ENCODE data around the gene DEUP1. TPM values are rescaled to one million over a fixed set of nuclear protein-coding genes. Genes with fewer than 3 reads are reported as not detected.

Gene DEUP1
- polyA plus RNA-seq (2012; ENCODE audit: insufficient read length, low read depth): not detected

DNA sequence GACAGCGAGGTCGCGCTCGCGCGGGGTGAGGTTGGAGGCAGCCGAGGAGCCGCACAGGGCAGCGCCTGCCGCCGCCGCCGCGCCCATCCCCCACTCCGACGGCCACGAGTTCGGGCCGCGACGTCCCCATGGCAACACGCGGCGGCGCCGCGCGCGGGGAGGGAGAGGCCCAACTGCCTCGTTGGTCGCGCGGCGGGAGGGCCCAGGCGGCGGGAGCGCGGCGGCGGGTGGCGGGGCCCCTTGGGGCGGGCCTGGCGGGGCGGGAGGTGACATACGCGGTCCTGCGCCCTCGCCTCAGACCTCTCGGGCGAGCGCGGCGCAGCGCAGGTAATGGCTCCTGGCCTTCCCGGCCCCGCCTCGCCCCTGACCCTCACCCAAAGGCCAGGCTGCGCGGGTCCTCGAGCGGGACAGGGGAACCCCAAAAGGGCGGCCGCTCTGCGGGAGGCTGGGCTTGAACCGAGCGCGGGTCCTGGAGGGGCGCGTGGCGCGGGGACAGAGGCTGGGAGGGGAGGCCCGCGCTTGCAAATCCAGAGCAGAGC lies at the start of gene DEUP1:
Gene DEUP1 (plus strand): TSS at position 297 of the 539 bp plus-strand sequence. CDS start 1,518 bp downstream, outside the sequence.
- TF ChIP-seq, protein P1, sequence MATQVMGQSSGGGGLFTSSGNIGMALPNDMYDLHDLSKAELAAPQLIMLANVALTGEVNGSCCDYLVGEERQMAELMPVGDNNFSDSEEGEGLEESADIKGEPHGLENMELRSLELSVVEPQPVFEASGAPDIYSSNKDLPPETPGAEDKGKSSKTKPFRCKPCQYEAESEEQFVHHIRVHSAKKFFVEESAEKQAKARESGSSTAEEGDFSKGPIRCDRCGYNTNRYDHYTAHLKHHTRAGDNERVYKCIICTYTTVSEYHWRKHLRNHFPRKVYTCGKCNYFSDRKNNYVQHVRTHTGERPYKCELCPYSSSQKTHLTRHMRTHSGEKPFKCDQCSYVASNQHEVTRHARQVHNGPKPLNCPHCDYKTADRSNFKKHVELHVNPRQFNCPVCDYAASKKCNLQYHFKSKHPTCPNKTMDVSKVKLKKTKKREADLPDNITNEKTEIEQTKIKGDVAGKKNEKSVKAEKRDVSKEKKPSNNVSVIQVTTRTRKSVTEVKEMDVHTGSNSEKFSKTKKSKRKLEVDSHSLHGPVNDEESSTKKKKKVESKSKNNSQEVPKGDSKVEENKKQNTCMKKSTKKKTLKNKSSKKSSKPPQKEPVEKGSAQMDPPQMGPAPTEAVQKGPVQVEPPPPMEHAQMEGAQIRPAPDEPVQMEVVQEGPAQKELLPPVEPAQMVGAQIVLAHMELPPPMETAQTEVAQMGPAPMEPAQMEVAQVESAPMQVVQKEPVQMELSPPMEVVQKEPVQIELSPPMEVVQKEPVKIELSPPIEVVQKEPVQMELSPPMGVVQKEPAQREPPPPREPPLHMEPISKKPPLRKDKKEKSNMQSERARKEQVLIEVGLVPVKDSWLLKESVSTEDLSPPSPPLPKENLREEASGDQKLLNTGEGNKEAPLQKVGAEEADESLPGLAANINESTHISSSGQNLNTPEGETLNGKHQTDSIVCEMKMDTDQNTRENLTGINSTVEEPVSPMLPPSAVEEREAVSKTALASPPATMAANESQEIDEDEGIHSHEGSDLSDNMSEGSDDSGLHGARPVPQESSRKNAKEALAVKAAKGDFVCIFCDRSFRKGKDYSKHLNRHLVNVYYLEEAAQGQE (IDR thresholded peaks at IDR 0.05; ENCODE audit: insufficient read depth in 1 of 2, low read depth in 2 of 2, low read length in 2 of 2): no peak
- TF ChIP-seq FOXP2 (optimal IDR thresholded peaks at IDR 0.05; ENCODE audit: borderline replicate concordance, extremely low read depth, extremely low read length, insufficient read depth) (no peak), SIN3A (IDR thresholded peaks at IDR 0.05; ENCODE audit: borderline replicate concordance, insufficient read depth, low read length) (no peak), TAF1 (IDR thresholded peaks at IDR 0.05; ENCODE audit: borderline replicate concordance, insufficient read depth, low read length) (no peak), POLR2AphosphoS5 (IDR thresholded peaks at IDR 0.05; ENCODE audit: low read depth, low read length) (no peak)

DNA sequence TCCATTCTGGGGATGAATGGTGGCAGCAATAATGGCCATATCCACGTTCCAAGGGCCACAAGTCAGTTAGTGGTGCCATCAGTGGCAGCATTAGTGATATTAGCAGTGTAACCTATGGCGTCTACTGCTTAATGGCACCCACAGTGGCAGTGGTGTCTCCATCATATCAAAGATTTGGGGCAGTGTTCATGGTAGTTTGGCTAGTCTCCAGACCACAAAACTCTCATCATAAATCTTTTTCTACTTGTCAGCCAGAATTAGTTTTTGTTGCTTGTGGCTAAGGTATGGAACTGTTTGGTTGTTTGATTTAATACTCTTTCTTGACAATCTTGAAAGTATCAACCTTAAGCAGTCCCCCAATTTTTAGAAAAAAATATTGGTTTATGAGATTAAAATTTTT lies 45.1 kb upstream of the DEUP1 start:
- TF ChIP-seq SIN3A (IDR thresholded peaks at IDR 0.05; ENCODE audit: borderline replicate concordance, insufficient read depth, low read length) (no peak), POLR2AphosphoS5 (IDR thresholded peaks at IDR 0.05; ENCODE audit: low read depth, low read length) (no peak), FOXP2 (optimal IDR thresholded peaks at IDR 0.05; ENCODE audit: borderline replicate concordance, extremely low read depth, extremely low read length, insufficient read depth) (no peak), TAF1 (IDR thresholded peaks at IDR 0.05; ENCODE audit: borderline replicate concordance, insufficient read depth, low read length) (no peak)
- TF ChIP-seq, protein P1 (IDR thresholded peaks at IDR 0.05; ENCODE audit: insufficient read depth in 1 of 2, low read depth in 2 of 2, low read length in 2 of 2): no peak

DNA sequence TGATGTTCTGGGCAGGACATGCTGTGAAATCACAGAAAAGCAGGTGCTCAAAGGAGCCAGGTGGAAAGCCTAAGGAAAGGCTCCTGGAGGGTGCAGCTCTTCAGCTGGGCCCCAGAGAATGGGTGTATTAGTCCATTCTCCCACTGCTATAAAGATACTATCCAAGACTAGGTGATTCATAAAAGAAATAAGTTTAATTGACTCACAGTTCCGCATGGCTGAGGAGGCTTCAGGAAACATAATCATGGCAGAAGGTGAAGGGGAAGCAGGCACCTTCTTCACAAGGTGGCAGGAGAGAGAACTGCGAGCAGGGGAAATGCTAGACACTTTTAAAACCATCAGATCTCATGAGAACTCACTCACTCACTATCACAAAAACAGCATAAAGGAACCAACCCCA lies 43.1 kb upstream of the DEUP1 start:
- TF ChIP-seq POLR2AphosphoS5 (IDR thresholded peaks at IDR 0.05; ENCODE audit: low read depth, low read length) (no peak), TAF1 (IDR thresholded peaks at IDR 0.05; ENCODE audit: borderline replicate concordance, insufficient read depth, low read length) (no peak), SIN3A (IDR thresholded peaks at IDR 0.05; ENCODE audit: borderline replicate concordance, insufficient read depth, low read length) (no peak), FOXP2 (optimal IDR thresholded peaks at IDR 0.05; ENCODE audit: borderline replicate concordance, extremely low read depth, extremely low read length, insufficient read depth) (no peak)
- TF ChIP-seq, protein P1 (IDR thresholded peaks at IDR 0.05; ENCODE audit: insufficient read depth in 1 of 2, low read depth in 2 of 2, low read length in 2 of 2): no peak

DNA sequence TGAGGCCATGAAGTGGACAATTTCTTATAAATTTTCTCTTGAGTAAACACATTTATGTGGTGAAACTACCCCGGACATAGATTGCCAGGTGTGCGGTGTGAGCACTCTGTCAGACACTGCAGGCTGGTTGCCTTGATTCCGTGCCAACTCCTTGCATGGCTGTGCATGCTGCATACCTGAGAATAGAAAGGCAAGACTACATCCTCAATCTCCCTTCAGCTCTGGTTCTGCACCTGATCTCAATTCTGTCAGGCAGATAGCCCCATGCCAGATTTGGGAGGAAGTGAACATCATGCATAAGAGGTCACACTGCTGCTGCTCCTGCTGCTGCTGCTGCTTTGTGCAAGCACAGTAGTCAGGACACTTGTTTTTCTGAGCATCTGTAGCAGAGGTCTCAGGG lies 42.5 kb upstream of the DEUP1 start:
- TF ChIP-seq, protein P1 (IDR thresholded peaks at IDR 0.05; ENCODE audit: insufficient read depth in 1 of 2, low read depth in 2 of 2, low read length in 2 of 2): no peak
- TF ChIP-seq TAF1 (IDR thresholded peaks at IDR 0.05; ENCODE audit: borderline replicate concordance, insufficient read depth, low read length) (no peak), POLR2AphosphoS5 (IDR thresholded peaks at IDR 0.05; ENCODE audit: low read depth, low read length) (no peak), SIN3A (IDR thresholded peaks at IDR 0.05; ENCODE audit: borderline replicate concordance, insufficient read depth, low read length) (no peak), FOXP2 (optimal IDR thresholded peaks at IDR 0.05; ENCODE audit: borderline replicate concordance, extremely low read depth, extremely low read length, insufficient read depth) (no peak)
